Loucy (cell line): ENCODE data around the gene ZNF160.

Experiments used
- EZH2phosphoT487 ChIP-seq: fragments of 200-600 bp; IDR thresholded peaks from 2 replicates; pipeline ENCODE4 v1.6.1; 2018; ENCODE audit warnings: antibody characterized with exemption, mild to moderate bottlenecking, moderate library complexity, borderline replicate concordance
- TF ChIP-seq, protein P1 (sequence below): fragments of 200-600 bp; sonication (generic); conservative IDR thresholded peaks from 2 replicates; pipeline ENCODE4 v1.5.1; 2014; ENCODE audit warnings: mild to moderate bottlenecking, antibody characterized with exemption, low read length

DNA sequence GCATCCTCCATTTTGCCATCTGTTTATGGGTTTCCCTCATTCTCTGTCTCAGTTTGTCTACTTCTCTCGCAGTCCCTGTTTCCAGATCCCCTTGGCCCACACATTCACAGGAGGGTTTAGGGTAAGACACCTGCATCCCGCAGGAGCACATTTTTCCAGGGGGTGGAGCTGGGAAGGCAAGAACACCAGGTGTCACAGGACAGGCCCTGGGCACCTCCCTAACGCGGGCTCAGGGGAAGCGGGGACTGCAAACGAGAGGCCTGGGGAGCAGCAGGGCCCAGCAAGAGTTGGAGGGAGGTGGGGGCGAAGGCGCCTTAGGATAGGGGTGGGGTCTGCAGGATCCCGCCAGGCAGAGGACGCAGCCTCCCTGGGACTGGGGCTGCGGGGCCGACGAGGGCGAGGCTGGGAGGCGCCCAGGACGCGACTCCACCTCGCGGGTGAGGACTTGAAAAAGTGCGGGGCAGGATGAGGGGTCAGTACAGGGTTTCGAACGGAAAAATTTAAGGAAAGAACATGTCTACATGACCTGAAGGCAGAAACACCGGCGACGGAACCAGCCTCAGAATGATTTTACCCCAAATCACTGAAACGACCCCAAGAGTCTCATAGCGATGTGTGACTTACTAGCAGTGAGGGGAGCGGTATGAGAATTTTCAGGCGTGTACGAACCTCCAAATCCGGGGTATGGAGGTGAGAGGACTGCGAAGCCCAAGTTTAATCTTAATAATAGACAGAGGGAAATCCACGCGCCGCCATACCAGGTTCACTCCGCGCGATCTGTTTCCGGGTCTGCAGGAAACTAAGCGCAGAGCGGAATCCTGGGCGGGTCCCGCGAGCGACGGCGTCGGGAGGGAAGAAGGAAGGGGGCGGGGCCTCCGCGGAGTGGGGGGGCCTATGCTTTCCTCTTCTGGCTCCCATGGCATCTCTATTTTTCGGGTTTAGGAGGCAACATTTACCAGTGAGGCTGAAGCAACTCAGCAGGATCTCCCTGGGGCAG lies 65.8 kb downstream of the ZNF160 start:
- TF ChIP-seq, protein P1, sequence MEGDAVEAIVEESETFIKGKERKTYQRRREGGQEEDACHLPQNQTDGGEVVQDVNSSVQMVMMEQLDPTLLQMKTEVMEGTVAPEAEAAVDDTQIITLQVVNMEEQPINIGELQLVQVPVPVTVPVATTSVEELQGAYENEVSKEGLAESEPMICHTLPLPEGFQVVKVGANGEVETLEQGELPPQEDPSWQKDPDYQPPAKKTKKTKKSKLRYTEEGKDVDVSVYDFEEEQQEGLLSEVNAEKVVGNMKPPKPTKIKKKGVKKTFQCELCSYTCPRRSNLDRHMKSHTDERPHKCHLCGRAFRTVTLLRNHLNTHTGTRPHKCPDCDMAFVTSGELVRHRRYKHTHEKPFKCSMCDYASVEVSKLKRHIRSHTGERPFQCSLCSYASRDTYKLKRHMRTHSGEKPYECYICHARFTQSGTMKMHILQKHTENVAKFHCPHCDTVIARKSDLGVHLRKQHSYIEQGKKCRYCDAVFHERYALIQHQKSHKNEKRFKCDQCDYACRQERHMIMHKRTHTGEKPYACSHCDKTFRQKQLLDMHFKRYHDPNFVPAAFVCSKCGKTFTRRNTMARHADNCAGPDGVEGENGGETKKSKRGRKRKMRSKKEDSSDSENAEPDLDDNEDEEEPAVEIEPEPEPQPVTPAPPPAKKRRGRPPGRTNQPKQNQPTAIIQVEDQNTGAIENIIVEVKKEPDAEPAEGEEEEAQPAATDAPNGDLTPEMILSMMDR: no peak
- no peak for TF ChIP-seq EZH2phosphoT487
